ENCODE measurements around the gene NQO1. TPM values are rescaled to one million over a fixed set of nuclear protein-coding genes. Genes with fewer than 3 reads are reported as not detected.
A peak's percentile ranks its signal among the peaks of the same experiment; 100 is the strongest.
"Not testable (repeated sequence)": the region's sequence is repeated elsewhere in the genome, so short reads cannot be mapped to it uniquely, and the experiment has no call there.

The NQO1 gene
- 10 to 100 TPM; 22.6 to 27.2 TPM for total RNA-seq

GRCh38 chr16:69726313-69727060, at the start of gene NQO1:
NQO1 (minus strand) TSS chr16:69726560; CDS start chr16:69726439, 121 bp downstream.
- peaks cover 54% of the 10 kb centered on the region for H3K4me1 Mint-ChIP-seq
- H3K27me3 Mint-ChIP-seq = no peaks in the 10 kb centered on the region
- no peaks in the 10 kb centered on the region for H3K9me3 Mint-ChIP-seq (ENCODE audit: low read depth)
- peak within 1 kb of the TSS; percentile 86 for H3K4me3 Mint-ChIP-seq
- peak; percentile 99 for ATAC-seq
- H3K36me3 Mint-ChIP-seq = no peaks in the 10 kb centered on the region
- peak within 1 kb of the TSS; percentile 93 for H3K27ac Mint-ChIP-seq
- CTCF ChIA-PET = interaction anchor here (0.5 to 7.2 kb wide), 7 partner anchors 13 to 330 kb away, joined by 4 to 84 read pairs (median 6); partner anchors contain the start of gene NOB1
- DNase-seq = peak; percentile 97

DNA sequence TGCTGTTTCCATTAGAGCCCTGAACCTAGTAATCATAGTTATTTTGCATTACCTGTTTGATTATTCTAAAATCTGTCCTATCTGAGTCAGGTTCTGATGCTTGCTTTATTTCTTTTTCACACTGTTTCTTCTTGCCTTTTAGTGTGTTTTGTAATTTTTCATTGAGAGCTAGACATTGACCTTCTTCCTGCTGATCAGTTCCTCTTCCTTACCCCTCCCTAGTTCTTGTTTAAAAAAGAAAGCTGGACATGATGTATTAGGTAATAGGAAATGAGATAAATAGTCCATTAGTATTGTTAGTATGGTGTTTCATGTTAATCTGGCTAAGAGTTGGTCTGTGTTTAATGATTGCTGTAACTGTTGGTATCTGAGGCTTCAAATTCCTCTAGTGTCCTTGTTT, 49.2 kb upstream of the NQO1 start:
- Mint-ChIP-seq H3K27me3 (no peaks in the 10 kb centered on the region), H3K9me3 (ENCODE audit: low read depth) (peaks cover 7% of the 10 kb centered on the region), H3K4me1 (peaks cover 21% of the 10 kb centered on the region), H3K4me3 (no peak overlapping the region), H3K36me3 (peaks cover 22% of the 10 kb centered on the region), H3K27ac (no peak overlapping the region)
- CTCF ChIA-PET = interaction anchor here (1.4 kb wide), 1 partner anchor 21 kb away, joined by 3 read pairs; the partner anchor contains the start of gene NOB1
- ATAC-seq = no peak
- no peak for DNase-seq

DNA sequence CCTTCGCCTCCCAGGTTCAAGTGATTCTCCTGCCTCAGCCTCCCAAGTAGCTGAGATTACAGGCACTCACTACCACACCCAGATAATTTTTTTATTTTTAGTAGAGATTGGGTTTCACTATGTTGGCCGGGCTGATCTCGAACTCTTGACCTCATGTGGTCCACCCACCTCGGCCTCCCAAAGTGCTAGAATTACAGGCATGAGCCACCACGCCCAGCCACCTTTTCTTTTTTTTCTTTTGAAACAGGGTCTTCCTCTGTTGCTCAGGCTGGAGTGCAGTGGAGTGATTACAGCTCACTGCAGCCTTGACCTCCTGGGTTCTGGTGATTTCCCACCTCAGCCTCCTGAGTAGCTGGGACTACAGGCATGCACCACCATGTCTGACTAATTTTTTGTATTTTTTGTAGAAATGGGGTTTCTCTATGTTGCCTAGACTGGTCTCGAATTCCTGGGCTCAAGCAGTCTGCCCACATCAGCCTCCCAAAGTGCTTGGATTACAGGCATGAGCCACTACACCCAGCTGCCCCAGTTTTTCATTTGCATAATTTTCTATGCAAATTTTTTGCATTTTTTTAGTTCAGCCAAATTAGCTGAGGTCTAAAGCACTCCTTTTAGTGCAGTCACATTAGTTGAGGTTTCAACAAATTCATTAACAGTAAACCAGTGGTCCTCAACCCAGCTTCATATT, 47.0 kb upstream of the NQO1 start:
- ATAC-seq (no peak), DNase-seq (no peak)
- Mint-ChIP-seq H3K4me1 (peaks cover 21% of the 10 kb centered on the region), H3K36me3 (peaks cover 22% of the 10 kb centered on the region), H3K9me3 (ENCODE audit: low read depth) (peaks cover 7% of the 10 kb centered on the region), H3K27me3 (no peaks in the 10 kb centered on the region), H3K27ac (no peak overlapping the region), H3K4me3 (no peak overlapping the region)
- CTCF ChIA-PET = no interaction called here

DNA sequence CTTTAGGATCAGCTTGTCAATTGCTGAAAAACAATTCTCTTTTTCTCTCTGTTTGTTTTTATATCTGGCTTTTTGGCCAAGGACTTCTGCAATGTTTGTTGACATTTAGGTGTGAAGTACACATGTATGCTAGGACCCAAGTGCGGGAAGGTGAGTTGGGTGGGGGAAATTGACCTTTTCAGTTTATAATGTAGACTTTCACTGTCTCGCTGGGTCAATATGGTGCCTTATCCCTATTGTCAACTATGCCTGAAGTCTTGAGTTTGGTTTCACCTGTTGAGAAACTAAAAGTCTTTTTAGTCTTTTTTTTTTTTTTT, 45.2 kb upstream of the NQO1 start:
- ATAC-seq (no peak), DNase-seq (no peak)
- peaks cover 7% of the 10 kb centered on the region for H3K9me3 Mint-ChIP-seq (ENCODE audit: low read depth)
- CTCF ChIA-PET = interaction anchor here (1.5 kb wide), 1 partner anchor 9 kb away, joined by 4 read pairs; no protein-coding TSS in a partner anchor
- peaks cover 27% of the 10 kb centered on the region for H3K4me1 Mint-ChIP-seq
- H3K27ac Mint-ChIP-seq = no peak overlapping the region
- H3K4me3 Mint-ChIP-seq = no peak overlapping the region
- peaks cover 17% of the 10 kb centered on the region for H3K36me3 Mint-ChIP-seq
- no peaks in the 10 kb centered on the region for H3K27me3 Mint-ChIP-seq

- no peak overlapping the region for H3K4me3 Mint-ChIP-seq
- no peak for DNase-seq
- H3K4me1 Mint-ChIP-seq = peaks cover 24% of the 10 kb centered on the region
- CTCF ChIA-PET = interaction anchor here (0.9 to 1.9 kb wide), 3 partner anchors 11 to 161 kb away, joined by 3 to 5 read pairs (median 3); no protein-coding TSS in a partner anchor
- no peaks in the 10 kb centered on the region for H3K27me3 Mint-ChIP-seq
- H3K27ac Mint-ChIP-seq = no peak overlapping the region
- peaks cover 4% of the 10 kb centered on the region for H3K36me3 Mint-ChIP-seq
- no peak for ATAC-seq
- no peaks in the 10 kb centered on the region for H3K9me3 Mint-ChIP-seq (ENCODE audit: low read depth)
Measured at GRCh38 chr16:69769404-69769803, 43.0 kb upstream of the NQO1 start.

GRCh38 chr16:69768666-69769065, 42.3 kb upstream of the NQO1 start:
- peaks cover 27% of the 10 kb centered on the region for H3K4me1 Mint-ChIP-seq
- CTCF ChIA-PET = interaction anchor here (1.3 to 1.9 kb wide), 2 partner anchors 26 to 162 kb away, joined by 3 to 5 read pairs; no protein-coding TSS in a partner anchor
- no peaks in the 10 kb centered on the region for H3K27me3 Mint-ChIP-seq
- H3K4me3 Mint-ChIP-seq = no peak overlapping the region
- no peaks in the 10 kb centered on the region for H3K9me3 Mint-ChIP-seq (ENCODE audit: low read depth)
- H3K36me3 Mint-ChIP-seq = peaks cover 2% of the 10 kb centered on the region
- no peak for DNase-seq
- H3K27ac Mint-ChIP-seq = no peak overlapping the region
- ATAC-seq = no peak

GRCh38 chr16:69767459-69768229, 41.3 kb upstream of the NQO1 start:
- ATAC-seq = no peak

DNA sequence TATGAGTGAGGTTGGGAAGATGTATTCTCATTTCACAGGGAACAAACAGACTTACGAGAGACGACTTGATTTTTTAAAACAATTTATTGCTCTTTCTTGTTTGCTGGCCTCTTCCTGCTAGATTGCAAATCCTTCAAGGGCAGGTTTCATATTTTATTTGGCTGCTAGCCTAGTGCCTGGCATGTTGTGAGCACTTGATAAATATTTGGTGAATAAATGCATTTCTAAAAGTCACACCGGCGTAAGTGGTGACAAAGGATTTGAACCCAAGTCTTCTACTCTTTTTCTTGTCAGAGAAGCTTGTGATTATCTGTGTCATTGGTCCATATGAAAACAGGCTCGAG, 37.2 kb upstream of the NQO1 start:
- H3K9me3 Mint-ChIP-seq (ENCODE audit: low read depth) = no peaks in the 10 kb centered on the region
- H3K4me1 Mint-ChIP-seq = peaks cover 31% of the 10 kb centered on the region
- no peaks in the 10 kb centered on the region for H3K27me3 Mint-ChIP-seq
- peaks cover 4% of the 10 kb centered on the region for H3K36me3 Mint-ChIP-seq
- no peak for ATAC-seq
- H3K4me3 Mint-ChIP-seq = peak overlapping the region; percentile 93
- peak overlapping the region; percentile 94 for H3K27ac Mint-ChIP-seq
- no peak for DNase-seq
- CTCF ChIA-PET = interaction anchor here (0.9 to 1.2 kb wide), 4 partner anchors 9 to 55 kb away, joined by 3 to 9 read pairs (median 4); partner anchors contain the start of gene NOB1

More at GRCh38 chr16:69767459-69768229, 41.3 kb upstream of the NQO1 start:
- Mint-ChIP-seq H3K9me3 (ENCODE audit: low read depth) (no peaks in the 10 kb centered on the region), H3K4me3 (no peak overlapping the region), H3K27me3 (no peaks in the 10 kb centered on the region), H3K36me3 (peaks cover 3% of the 10 kb centered on the region), H3K27ac (no peak overlapping the region), H3K4me1 (peaks cover 30% of the 10 kb centered on the region)
- CTCF ChIA-PET = interaction anchor here (1.5 to 1.9 kb wide), 2 partner anchors 13 to 163 kb away, joined by 5 to 6 read pairs; partner anchors contain the start of gene NOB1
- no peak for DNase-seq

DNA sequence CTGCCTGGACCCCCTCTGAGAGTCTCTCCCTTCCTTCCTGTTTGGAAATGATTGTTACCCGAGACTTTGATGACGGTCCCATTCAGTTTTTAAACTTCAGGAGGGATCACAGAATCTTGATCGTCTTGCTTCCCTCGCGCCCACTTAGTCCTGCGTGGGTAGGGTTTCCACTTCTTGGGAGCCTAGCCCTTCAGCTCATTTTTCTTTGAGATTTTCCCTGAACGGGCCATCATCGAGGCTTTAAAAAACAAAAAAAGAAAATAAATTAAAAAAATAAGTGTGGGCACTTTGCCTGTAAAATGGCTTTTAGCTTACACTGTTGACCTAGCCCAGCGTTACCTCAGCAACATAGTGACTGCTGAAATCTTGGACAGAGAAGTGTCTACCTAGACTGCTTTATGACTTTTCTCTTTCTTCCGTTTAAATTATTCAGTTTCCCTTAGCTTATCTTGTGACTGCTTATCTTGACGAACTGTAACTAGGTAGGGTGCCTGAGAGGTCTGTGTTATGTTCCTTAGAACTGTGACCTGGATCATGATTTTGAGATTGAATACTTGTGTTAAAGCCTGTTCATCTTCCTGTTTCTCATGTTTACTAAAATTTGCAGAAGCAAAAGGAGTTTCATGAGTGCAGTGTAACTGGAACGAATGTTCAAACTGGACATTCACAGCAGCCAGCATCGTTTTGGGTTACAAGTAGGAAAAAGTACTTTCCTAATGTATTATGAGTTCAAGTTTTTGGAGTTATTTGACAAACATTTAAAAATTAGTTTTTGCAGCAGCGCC, 36.6 kb upstream of the NQO1 start:
- CTCF ChIA-PET = interaction anchor here (0.9 to 1.2 kb wide), 5 partner anchors 9 to 363 kb away, joined by 3 to 9 read pairs (median 4); partner anchors contain the start of gene NOB1
- H3K27me3 Mint-ChIP-seq = no peaks in the 10 kb centered on the region
- H3K27ac Mint-ChIP-seq = peak overlapping the region; percentile 94
- peaks cover 4% of the 10 kb centered on the region for H3K36me3 Mint-ChIP-seq
- peak; percentile 21 for ATAC-seq
- H3K4me1 Mint-ChIP-seq = peaks cover 31% of the 10 kb centered on the region
- DNase-seq = peak; percentile 48
- H3K4me3 Mint-ChIP-seq = peak overlapping the region; percentile 93
- no peaks in the 10 kb centered on the region for H3K9me3 Mint-ChIP-seq (ENCODE audit: low read depth)

- H3K9me3 Mint-ChIP-seq (ENCODE audit: low read depth) = no peaks in the 10 kb centered on the region
- H3K27ac Mint-ChIP-seq = peak within 1 kb of the TSS; percentile 94
- no peaks in the 10 kb centered on the region for H3K27me3 Mint-ChIP-seq
- ATAC-seq (peak; percentile 94), DNase-seq (peak; percentile 81)
- CTCF ChIA-PET = interaction anchor here (0.9 to 1.5 kb wide), 7 partner anchors 8 to 366 kb away, joined by 3 to 10 read pairs (median 4); partner anchors contain the start of gene NOB1
- H3K4me1 Mint-ChIP-seq = peaks cover 29% of the 10 kb centered on the region
- H3K36me3 Mint-ChIP-seq = peaks cover 4% of the 10 kb centered on the region
- peak within 1 kb of the TSS; percentile 93 for H3K4me3 Mint-ChIP-seq
Measured at GRCh38 chr16:69761983-69762813, 35.8 kb upstream of the NQO1 start, which contains the start of gene WWP2. WWP2 (plus strand) TSS chr16:69762332; CDS start chr16:69787011, 24,679 bp downstream.

- CTCF ChIA-PET = interaction anchor here (5.6 kb wide), 1 partner anchor 32 kb away, joined by 84 read pairs; the partner anchor contains the start of gene NQO1
- peaks cover 28% of the 10 kb centered on the region for H3K4me1 Mint-ChIP-seq
- not testable (repeated sequence) for H3K4me3 Mint-ChIP-seq; H3K36me3 Mint-ChIP-seq; DNase-seq; ATAC-seq; H3K27ac Mint-ChIP-seq; H3K9me3 Mint-ChIP-seq (ENCODE audit: low read depth); H3K27me3 Mint-ChIP-seq
Measured at GRCh38 chr16:69757375-69757774, 31.0 kb upstream of the NQO1 start.

Data from activated CD8-positive, alpha-beta memory T cell treated with anti-CD3 and anti-CD28 coated beads, Interleukin-2, amount 10 ng/mL, durations not matched to agents 7 days and 5 days (primary cell).